ENCODE measurements around the gene TTC4.

Gene TTC4

GRCh38 chr1:54703471-54703870 is 12.2 kb upstream of the TTC4 start:
- DNase-seq (ENCODE audit: low read depth) = no peak

GRCh38 chr1:54705153-54705552 is 10.5 kb upstream of the TTC4 start:
- no peak for DNase-seq (ENCODE audit: low read depth)

- no peak for DNase-seq (ENCODE audit: low read depth)
Measured at GRCh38 chr1:54706419-54706818, 9.2 kb upstream of the TTC4 start.

GRCh38 chr1:54708385-54708784 is 7.3 kb upstream of the TTC4 start:
- DNase-seq (ENCODE audit: low read depth) = no peak

GRCh38 chr1:54709547-54710292 is 5.9 kb upstream of the TTC4 start:
- no peak for DNase-seq (ENCODE audit: low read depth)

GRCh38 chr1:54710434-54710833 is 5.2 kb upstream of the TTC4 start:
- no peak for DNase-seq (ENCODE audit: low read depth)

- DNase-seq (ENCODE audit: low read depth) = no peak
Measured at GRCh38 chr1:54710841-54711240, 4.8 kb upstream of the TTC4 start.

GRCh38 chr1:54711536-54711935 is 4.1 kb upstream of the TTC4 start:
- DNase-seq (ENCODE audit: low read depth) = no peak

GRCh38 chr1:54714881-54715492 is 674 bp upstream of the TTC4 start:
- DNase-seq (ENCODE audit: low read depth) = no peak

GRCh38 chr1:54716299-54717047 is 812 bp downstream of the TTC4 start:
- DNase-seq (ENCODE audit: low read depth) = no peak

- DNase-seq (ENCODE audit: low read depth) = no peak
Measured at GRCh38 chr1:54721719-54722118, 6.1 kb downstream of the TTC4 start.

GRCh38 chr1:54723985-54724384 is 8.3 kb downstream of the TTC4 start:
- no peak for DNase-seq (ENCODE audit: low read depth)

- DNase-seq (ENCODE audit: low read depth) = no peak
Measured at GRCh38 chr1:54724771-54725170, 9.1 kb downstream of the TTC4 start.

GRCh38 chr1:54728027-54728426 is 12.4 kb downstream of the TTC4 start:
- DNase-seq (ENCODE audit: low read depth) = no peak

GRCh38 chr1:54736685-54737084 is 21.0 kb downstream of the TTC4 start:
- DNase-seq (ENCODE audit: low read depth) = no peak

GRCh38 chr1:54738244-54738643 is 22.6 kb downstream of the TTC4 start:
- DNase-seq (ENCODE audit: low read depth) = no peak

GRCh38 chr1:54741531-54741930 is 25.9 kb downstream of the TTC4 start:
- DNase-seq (ENCODE audit: low read depth) = no peak

GRCh38 chr1:54742282-54742681 is 26.6 kb downstream of the TTC4 start:
- DNase-seq (ENCODE audit: low read depth) = no peak

- no peak for DNase-seq (ENCODE audit: low read depth)
Measured at GRCh38 chr1:54743416-54744226, 28.0 kb downstream of the TTC4 start.

- DNase-seq (ENCODE audit: low read depth) = no peak
Measured at GRCh38 chr1:54744696-54745095, 29.0 kb downstream of the TTC4 start.

- DNase-seq (ENCODE audit: low read depth) = no peak
Measured at GRCh38 chr1:54745274-54745673, 29.6 kb downstream of the TTC4 start.

GRCh38 chr1:54745864-54746263 is 30.2 kb downstream of the TTC4 start:
- DNase-seq (ENCODE audit: low read depth) = no peak
